GM15510 (cell line): ENCODE results near the gene SORCS2.

Experiments
- POLR2A ChIP-seq: IDR thresholded peaks from 3 replicates; pipeline ENCODE4 v1.6.1; 2011; ENCODE audit warnings: borderline replicate concordance; ENCODE audit not compliant: insufficient read length; ENCODE audit errors: extremely low read depth

Gene SORCS2

DNA sequence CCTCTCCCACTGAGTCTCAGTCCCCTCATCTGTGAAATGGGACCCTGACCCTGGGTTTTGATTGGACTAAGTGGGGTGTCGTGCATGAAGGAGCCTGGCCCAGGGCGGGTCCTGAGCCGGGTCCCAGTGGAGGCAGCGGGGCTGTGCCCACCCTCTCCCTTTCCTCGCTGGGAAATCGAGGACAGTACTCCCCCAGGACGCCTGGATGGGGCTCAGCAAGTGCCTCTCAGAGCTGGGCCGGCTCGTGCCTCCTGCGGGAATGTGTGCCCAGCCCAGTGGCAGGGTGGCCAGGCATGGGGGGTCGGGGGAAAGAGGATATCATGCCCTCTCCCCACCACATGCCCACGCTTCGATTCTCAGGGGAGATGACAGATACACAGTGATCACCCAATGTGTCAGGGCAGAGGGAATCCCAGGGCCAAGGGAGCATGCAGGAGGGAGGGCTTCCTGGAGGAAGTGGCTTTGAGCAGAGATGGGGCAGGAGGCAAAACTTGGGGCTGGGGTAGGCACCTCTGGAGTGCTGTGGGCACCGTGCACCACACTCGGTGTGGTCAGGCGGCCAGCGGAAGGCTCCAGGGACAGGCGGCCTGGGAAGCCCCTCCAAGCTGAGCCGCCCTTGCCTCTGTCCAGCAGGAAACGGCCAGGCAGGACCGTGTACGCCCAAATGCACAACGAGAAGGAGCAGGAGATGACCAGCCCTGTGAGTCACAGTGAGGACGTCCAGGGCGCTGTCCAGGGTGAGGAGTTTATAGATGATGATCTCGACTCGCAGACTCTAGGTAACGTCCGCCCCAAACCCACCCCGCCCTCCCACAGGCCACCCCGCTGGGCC, 544.3 kb downstream of the SORCS2 start:
- TF ChIP-seq POLR2A = no peak

DNA sequence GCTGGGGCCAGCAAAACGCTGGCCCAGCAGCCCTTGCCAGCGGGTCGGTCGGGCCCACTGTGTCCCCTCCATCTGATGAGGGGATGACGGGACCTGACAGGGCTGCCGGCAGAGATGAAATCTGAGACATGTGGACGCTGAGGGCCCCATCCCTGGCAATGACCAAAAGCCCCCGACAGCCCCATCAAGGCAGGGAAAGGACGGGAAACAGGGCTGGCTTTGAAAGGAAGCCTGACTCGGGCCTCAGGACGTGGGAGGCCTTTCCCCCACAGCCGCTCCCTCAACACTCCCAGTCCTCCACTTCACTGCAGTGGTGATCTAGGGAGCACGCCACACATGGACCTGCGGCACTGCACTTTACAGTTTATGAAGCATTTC, 544.9 kb downstream of the SORCS2 start:
- TF ChIP-seq POLR2A = no peak

DNA sequence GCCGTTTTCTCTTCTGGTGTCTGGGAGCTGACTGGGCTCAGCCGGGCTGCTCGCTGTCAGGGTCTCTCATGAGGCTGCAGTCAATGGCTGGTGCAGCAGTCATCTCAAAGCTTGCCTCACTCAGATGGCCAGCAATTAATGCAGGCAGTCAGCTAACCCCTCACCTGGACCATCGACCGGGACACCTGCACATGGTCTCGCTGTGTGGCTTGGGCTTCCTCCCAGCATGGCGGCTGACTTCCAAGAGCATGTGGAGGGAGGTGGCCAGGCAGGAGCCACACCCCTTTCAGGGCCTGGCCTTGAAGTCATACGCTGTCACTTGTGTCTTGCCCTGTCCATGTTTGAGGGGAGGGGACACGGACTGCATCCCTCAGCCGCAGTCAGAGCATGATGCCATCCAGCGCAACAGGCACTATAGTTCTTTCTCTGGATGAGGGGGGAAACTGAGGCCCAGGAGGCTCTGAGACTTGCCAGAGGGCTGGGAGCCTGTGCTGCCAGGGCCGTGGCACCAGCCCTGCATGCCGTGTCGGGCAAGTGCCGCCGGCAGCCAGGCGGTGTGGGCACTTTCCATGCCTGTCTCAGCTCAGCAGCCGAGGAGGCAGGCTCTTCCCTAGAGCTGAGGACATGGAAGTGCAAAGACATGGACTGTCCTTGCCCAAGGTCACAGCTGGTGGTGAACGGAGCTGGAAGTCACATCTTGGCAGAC, 545.6 kb downstream of the SORCS2 start:
- TF ChIP-seq POLR2A = no peak

DNA sequence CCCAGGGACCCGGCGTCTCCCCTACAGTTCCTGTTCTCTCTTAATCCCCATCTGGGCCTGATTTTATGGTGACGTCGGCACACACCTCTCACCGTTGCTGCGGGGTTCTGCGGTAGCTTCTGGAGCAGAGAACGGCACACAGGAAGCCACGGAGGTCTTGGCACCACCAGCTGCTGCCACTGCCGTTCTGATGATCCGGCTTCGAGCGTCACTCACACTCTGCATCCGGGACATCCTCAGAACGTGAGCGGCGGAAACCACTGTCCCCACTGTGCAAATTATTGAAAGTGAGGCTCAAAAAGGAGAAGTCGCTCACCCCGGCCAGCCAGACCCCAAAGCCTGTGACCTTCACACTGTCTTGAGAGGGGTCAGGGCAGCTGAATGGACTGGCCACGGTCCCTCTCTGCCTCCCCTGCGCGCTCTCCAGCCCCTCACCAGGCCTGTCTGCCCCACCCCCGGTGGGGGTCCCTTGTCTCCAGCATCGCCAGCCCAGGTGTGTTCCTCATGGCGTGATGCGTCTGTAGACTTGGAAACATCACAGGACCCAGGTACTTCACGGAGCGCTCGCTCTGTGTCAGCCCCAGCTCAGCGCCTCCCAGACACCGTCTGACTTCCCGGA, 546.2 kb downstream of the SORCS2 start:
- TF ChIP-seq POLR2A = no peak

- TF ChIP-seq POLR2A = no peak
Observed at GRCh38 chr4:7739077-7739917, 547.0 kb downstream of the SORCS2 start.

DNA sequence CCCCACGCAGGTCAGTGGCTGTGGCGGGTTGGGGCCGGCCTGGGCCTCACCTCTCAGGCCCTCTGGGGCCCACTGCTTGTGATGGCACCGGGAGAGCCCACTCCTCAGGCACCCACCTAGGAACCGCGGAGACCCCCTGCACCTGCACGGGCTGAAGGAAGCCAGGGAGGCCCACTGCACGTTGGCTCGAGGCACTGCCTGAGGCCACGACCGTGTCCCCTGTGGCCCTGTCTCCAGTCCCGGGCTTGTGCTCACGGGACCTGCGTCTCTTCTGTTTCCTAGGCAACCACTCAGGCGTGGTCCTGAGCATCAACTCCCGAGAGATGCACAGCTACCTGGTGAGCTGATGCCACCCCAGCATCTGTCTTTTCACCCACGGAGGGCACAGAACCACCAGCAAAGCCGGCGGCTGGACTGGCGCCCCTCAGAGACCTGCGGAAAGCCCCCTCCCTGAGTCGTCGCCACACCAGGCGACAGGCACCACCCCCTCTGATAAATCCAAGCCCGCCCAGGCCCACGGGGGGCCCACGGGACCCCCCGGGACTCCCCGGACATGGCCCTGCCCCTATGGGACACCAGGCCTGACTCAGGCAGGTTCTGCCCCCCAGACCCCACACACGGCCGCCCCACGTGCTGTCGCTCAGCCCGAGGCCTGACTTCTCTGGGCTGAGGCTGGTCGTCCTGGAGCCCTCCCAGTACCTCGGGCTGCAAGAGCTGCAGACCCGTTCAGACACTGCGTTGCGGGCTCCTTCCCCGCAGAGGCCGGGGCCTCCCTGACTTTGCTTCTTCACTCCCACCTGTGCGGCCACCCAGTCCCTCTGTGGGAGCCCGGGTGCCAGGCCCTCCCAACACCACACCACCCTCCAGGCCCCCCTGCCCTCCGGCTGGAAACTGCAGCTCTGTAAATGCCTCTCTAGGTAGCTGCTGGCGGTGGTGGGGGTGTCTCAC, 547.9 kb downstream of the SORCS2 start:
- TF ChIP-seq POLR2A = no peak

DNA sequence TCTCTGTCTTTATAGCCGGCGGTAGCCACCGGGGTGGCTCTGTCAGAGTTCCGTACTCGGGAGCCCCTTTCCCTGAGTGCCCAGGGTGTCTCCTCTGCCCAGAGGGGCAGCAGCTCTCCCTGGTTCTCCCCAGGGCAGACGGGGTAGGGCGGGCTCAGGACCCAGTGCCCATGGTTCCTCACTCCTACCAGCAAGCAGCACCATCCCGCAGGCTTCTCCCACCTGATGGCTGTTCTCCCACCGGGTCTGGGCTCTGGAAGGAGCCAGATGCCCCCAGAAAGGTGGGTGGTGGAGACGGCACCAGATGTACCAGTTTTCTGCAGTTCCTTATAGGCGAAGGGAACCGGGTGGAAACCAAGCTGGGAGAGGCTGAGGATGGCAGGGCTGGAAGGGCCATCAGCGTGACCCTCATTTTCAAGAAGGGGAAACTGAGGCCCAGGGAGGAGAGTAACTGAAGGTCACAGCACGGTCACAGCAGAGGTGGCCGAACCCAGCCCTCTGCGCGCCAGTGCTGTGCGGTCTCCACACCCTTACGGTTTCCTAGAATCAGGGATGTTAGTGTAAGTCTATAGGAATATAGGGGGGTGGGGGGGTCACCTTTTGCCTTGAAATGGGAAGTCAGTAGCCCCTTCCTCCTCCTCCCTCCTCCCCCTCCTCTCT, 548.7 kb downstream of the SORCS2 start:
- no peak for TF ChIP-seq POLR2A

DNA sequence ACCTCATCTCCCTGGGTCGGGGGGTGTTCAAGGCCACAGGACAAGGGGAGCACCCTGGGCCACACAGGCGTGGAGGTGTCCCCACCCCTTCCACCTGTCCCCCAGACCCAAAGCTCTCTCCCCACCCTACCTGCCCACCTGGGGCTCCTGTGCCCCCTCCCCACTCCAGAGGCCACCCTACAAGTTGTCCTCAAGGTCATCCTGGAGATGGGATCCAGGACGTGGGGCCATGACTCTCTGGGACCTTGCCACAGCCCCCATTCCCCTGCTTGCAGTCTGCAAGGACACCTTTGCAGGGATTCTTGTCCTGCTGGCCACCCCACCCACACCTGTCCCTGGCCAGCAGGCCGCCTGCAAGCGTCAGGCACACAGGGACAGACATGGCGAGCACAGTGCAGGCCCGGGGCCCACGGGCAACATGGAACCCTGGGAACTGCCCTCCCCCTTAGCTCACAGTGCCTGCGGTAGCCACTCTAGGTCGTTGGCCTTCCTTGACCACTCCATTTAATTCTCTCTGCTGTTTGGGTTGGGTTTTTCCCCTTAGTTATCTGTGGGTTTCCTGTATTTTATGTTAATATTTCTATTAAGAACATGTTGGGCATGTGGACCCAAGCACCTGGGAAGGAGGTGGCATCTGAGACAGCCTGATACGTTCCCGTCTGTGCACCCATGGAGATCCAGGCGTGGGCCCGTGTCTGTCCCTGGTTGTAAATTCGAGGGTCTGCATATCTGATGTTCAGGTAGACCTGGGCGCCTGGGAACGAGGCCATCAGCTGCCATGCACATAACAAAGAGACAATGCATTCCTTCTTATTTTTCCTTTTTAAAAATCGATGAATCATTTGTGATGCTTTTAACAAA, 549.8 kb downstream of the SORCS2 start:
- no peak for TF ChIP-seq POLR2A

DNA sequence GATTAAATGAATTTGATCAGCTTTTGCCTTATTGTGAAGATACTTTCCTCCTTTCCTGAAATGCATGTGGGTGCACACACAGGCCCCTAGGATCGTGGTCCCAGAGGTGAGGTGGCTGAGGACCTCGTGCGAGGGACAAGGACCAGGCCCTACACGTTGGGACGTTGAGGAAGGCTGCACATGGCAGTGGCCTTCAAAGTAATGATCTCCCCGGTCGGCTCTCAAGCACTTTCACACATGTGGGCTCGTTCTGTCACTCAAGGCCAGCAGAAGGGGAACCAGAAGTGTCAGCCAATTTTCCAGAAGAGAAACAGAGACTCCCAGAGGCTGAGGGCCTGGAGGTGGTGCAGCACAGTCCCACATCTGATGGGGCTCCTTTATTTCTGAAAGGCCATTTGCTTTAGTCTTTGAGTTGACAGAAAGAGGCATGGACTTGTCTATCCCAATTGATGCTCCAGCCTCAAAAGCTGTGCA, 550.5 kb downstream of the SORCS2 start:
- TF ChIP-seq POLR2A = no peak

DNA sequence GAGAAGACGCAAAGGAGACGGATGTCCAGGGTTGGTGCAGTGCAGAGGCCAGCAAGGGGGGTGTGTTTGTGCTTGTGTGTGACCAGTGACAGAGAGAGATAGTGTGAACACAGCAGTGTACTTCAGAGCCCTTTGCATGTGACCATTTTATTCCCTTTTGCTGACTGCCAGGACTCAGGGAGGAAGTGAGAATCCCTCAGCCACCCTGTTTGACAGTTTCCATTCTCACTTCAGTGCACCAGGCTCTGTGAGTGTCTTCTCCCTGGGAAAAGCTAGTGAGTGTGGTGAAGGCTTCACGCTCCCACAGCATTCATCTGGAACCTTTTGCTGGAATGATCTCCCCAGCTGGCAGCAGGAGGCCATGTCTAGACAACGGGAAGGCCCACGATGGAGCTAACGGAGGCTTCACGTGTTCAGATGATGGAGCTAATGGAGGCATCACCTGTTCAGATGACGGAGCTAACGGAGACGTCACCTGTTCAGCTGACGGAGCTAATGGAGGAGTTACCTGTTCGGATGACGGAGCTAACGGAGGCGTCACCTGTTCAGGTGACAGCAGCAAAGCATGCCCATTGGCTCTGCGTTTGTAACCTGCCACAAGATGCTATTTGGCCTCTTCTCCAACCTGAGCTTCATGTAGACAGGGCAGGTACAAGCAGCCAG, 551.9 kb downstream of the SORCS2 start:
- TF ChIP-seq POLR2A = no peak

DNA sequence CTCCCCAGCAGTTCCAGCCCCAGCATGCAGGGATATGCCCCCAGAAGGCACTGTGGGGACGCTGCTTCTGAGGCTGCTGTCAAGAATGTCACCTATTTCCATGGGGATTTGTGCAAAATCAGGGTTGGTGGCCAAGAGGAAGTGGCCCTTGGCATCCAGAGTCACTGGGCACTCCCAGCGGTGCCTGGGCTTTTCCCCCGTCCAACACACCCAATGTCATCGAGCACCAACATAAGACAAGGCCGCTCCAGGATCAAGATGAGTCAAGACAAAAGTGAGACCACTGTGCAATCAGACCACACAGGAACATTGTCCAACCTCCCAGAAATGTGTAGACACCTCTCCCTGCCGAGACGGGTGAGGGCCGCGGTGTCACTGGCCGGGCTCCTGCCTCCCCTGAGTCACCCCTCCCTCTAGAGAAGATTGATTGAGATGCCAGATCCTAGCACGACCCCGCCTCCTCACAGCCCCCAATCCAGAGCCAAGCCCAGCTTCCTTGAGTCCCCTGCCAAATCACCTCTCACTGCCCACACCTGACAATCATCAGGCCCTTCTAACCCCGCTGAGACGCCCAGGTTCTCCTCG, 553.1 kb downstream of the SORCS2 start:
- no peak for TF ChIP-seq POLR2A
